Stimulated activated CD4-positive, alpha-beta T cell treated with anti-CD3 and anti-CD28 coated beads, Interleukin-15, amount 100 ng/mL, for 48 hours (primary cell): ENCODE data around the gene KIF16B.

Experiments used
- DNase-seq, 2 donors: peaks; one replicate each; pipeline ENCODE4 v3.0.0-alpha.2; 2020; ENCODE audit warnings: low read depth in 2 of 2

KIF16B gene

DNA sequence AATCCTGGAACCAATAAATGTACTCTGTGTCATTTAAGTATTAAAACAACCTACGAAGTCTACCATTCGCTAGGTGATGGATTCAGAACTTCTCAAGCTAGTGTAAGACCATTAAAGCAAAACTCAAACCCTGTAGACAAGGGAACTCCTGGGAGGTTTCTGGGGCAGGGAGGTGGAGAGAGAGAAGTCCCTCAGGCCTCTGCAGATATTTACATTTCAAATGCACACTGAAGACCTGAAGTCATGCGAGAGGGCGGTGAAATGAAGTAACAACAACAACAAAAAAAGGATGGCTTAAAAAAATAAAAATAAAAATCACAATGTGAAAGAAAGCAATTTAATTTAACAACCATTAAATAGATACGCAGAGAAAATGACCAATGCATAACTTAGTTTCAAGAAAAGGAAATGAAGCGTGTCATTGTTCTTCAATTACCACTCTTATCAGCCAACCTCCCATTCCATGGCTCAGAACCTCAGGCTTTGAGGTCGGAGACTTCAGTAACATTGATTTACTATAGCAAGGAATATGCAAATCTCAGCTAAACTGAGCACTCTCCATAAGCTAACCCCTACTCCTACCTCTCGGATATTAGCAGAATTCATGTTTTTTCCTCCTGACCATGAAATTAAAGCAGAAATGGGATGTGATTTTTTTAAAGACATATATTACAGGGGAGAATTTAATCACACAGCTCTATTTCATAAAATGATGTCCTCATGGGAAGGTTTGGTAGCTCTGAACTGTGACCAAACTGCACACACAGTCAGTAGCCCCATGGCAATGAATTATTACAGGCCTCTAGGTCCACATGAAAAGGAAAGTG, 140.6 kb downstream of the KIF16B start:
- DNase-seq, result no peak

DNA sequence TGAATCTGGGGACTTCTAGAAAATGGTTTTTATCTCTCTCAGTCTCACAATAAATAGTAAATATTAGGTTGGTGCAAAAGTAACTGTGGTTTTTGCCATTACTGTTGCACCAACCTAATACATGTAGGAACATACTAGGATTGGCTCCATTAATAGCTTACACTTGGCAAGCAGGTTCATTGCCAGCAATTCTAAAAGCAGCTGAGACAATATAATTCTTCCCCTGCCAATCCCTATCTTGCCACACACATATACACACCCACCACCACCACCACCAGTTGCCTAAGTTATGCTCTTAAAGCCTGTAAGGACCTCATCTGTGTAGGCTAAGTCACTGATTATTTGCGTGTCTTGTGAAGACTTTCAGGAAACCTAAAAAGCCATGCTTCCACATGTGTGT, 145.1 kb downstream of the KIF16B start:
- DNase-seq, result no peak

DNA sequence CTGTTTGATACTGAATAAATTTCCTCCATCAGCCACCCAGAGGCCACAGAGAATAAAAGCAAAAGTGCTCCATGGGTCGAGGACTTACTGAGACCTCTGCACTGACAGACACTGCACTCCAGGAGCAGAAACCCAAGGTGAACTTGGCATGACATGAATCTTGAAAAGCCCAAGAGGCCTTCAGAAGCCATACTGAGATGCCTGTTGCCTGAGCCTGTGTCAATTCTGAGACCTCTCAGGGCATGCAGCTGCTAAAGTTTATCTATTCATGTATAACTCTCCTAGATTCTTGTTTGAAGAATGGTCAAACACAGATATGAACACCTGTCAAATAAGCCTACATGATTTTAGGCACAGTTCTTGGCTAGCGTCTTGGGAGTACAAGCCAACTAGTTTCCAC, 145.7 kb downstream of the KIF16B start:
- DNase-seq, result no peak

DNA sequence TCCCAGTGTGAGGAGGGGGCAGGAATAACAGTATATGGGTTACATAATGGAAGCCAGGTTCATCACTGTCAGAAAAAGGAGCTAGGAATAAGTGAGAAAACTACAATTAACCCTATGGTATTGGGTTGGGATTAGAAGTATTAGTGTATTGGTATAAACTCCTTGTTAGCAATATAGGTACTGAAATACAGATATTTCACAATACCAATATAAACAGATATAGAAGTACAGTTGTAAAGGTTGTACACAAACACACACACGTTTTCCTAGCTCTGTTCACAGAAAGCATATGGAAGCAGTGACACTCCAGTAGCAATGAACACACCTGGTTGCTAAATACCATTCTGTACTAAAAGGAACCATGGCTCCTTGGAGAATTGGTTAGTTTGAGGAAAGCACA, 148.5 kb downstream of the KIF16B start:
- DNase-seq, result no peak

DNA sequence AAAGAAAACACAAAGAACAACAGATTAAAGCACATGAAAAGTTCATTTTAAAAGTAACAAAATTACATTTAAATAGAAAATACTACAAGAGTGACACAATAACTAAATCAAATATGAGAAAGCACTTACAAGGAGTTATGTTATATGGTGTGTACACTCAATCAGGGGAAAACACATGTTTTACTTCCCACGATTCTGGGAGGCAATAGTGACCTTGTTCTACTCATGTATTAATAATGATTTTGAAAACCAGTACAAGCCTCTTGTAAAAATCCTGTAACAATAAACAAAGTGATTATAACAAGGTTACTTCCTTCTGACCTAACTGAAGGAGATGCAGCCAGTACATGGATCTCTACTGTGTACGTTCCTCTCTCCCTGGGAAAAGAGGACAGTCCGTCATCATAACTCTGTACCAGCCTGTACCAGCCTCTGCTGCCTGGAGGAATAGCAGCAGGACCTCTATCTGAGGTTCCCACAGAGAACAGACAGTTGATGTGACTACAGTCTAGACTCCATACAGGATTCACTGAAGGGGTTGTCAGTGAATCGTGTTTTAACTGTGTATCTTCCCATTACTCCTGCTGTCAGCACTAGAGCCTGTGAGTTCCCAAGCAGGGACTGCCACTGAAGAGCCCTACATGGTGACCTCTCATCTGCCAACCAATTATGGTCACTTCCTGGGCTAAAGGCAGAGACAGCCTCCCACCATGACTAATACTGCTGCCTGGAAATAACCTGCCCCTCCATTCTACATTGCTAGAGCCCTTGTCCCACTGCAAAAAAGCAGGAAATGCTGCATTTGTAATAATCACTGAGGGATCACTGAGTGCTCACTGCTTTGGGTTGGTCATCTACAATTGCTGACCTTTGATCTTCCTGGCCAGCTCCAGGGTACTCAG, 149.7 kb downstream of the KIF16B start:
- no peak for DNase-seq

DNA sequence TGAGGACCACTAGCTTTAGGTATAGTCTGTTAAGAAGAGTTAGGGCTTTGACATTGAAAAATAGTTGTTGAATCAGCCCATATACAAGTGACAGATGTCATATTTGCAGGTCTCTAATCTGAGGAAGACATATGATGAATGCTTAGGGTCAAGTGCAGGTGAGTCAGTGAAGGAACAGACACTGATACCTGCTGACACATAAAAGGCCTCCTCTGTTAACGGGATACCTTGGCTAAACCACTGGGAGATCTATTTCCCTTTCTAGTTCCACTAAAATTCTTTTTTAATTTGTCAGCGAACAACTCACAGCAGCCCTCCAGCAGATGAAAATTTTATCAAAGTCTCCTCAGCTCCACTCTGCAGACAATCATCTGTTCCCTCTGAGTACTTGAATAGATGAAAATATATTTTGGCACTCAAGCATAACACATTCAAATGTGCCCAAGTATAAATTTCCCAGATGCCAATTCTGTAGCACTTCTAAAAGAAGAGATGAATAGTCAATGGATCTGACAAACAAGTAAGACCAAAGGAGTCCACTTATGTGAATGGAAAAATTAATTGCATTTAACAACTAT, 154.0 kb downstream of the KIF16B start:
- no peak for DNase-seq

DNA sequence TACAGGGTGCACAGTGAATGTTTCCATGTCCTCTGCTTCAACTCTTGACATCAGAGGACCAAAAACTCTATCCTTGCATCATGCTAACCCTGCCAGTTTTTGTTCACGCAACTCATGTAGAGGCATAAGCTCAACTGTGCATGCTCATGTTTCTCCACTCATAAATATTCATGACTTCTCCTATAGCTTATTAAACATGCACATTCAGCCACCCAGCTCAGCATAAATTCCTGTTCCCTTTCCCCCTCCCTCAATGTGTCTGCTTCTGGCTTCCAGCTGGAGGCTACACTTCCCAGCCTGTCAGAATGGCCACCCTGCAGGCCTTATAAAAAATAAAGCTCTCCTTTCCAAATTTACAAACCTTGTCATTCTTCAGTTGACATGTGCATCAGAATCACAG, 154.6 kb downstream of the KIF16B start:
- no peak for DNase-seq

DNA sequence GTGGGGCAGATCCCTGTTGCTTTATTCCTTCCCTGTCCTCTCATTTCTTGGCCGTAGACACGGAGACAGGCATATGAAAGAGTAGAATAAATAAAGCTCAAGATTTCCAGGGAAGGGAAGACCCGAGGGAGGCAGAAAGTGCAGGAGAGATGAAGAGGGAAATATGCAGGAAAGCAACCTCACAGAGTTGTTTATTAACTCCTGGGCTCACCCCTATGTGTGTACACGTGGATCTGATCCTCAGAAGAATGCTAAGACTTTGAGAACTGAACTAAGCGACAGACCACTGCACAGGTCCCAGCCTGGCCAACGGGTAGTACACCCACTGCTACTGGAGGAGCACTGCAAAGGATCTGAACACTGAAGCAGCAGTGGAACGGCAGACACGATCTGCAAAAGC, 156.2 kb downstream of the KIF16B start:
- no peak for DNase-seq

DNA sequence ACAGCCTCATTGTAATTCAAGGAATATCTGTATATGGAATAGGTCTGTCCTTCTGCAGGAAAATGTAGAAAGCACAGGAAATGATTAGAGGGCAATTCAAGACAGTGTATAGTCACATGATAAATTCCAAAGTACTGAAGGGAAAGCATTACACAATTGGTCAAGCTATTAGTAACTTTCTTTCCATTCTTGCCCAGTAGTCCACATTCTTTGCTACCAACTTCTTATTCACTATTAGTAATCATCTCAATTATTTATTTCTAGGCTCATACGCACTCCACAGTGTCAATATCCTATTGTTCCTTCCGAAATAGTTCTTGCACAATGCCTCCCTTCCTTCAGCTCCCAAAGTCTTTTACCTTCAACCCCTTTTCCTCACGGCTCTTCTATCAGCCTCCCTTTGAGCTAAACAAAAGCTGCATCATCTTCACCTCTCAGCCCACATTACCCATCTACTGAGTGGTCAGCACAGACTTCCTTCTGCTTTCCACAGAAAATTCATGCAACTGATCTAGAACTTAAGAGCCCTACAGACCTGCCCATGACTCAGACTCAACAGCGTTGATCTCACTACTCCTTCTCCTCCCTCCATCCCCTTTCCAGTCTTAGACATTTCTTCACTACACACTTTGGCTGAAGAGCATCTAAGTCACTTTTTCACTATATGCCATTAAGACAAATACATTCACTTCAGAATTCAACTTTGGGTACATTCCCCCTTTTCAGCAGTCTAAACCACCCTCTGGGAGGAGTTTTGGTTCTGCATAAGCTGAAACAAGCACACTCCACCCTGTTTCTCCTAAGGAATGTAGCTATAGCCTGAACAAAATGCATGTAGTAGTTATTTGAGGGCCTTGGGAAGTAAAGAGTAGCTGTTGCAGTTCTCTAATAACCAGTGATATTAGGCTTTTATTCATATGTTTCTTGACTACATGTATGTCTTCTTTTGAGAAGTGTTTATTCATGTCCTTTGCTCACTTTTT, 157.9 kb downstream of the KIF16B start:
- no peak for DNase-seq

DNA sequence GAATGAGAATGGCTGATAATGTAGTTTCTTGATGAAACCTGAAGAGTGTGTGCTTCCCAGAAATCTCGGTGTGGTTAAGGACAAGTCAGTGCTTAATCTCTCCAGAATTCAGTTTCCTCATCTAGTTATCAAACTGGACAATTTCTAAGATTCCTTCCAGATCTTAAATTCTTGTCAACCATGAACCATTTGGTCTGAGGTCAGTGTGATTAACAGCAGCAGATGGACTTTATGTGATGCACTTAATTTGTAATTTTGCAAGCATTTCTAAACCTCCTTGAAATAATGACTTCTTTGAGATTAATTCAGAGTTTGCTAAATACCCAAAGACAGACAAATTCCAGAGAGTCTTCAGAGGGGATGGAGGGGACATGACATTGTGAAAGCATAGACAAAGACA, 160.3 kb downstream of the KIF16B start:
- no peak for DNase-seq

DNA sequence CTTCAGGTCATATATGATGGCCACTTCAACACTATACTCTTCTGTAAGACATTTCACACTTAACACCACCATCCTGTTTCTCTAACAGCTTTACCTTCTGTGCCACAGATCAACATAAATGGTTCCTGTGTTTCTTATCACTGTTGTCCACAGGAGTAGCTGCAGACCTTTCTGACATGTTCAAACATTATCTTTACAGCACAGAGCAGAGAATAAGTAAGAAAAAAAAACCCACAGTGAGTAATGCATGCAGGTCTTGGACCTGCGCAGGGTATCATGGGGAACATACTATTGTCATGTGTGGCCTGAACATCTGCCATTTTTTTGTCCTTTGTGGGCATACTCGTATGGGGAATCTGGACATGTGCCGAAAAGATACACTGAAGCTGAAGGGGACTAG, 161.9 kb downstream of the KIF16B start:
- DNase-seq, result no peak

DNA sequence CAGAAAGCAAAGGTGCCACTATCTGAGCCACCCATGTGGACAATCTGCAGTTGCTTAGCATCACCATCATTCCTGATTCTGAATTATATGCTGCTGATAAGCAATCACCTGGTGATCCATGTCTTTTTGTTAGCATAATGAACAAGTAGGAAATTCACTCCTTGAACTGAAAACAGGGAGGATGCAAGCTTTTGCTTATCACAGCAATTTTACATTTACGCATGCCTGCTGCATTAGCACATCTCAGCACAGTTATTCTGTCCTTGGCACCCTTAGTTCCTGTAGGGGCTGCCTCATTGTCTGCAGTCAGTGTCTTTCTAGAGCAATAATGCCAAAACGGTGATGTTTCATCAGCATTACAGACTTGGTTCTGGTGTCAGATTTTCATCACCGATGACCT, 162.6 kb downstream of the KIF16B start:
- no peak for DNase-seq

DNA sequence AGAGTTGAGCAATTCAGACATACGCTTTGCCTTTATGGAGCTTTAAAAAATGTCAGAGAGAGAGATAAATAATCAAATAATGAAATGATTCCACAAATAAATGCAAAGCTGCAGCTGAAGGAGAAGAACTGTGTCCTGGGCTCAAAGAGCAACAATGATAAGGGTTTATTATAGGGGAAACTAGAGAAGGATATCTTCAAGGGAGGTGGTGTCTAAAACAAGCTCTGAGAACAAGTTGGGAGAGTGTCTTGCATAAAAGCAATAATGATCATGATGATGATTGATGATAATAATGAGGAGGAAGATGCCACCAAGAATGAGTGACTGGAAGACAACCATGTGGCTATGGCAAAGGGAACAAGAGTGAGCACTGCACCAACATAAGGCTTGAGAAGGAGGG, 164.3 kb downstream of the KIF16B start:
- DNase-seq, result no peak

DNA sequence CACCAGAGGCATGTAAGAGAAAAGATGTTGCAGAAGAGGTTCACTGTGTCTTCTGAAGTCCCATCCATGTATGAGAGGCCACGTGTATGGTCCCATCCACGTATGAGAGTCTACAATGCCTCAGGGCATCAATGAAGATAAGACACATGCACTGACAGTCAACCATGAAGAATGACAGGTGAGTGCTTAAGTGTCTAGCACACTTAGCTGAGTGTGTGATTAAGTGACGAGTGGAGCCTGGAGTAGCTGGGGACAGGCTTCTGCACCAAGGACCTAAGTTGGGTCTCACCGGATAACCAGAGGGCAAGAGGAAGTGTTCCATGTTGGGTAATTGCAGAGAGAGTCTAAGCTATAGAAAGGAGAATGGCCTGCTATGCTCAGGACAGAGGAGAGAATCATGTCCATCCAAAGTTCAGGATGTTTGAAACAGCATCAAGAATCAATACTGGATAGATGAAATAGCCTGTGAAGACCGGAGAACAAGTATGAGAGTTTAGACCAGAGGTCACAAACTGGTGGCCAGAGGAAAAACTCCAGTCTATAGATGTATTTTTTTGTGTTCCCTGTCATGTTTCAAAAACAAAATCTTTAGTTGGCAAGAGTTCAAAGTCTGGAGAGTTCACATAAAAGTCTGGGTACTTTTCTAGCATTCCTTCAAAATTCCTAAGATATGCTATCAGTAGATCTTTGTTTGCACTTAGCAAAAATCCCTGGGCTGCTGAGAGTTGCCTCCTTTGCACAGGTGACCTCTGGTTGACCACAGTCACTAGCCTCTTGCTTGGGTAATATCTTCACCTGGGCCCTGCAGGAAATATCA, 165.8 kb downstream of the KIF16B start:
- DNase-seq, result no peak

DNA sequence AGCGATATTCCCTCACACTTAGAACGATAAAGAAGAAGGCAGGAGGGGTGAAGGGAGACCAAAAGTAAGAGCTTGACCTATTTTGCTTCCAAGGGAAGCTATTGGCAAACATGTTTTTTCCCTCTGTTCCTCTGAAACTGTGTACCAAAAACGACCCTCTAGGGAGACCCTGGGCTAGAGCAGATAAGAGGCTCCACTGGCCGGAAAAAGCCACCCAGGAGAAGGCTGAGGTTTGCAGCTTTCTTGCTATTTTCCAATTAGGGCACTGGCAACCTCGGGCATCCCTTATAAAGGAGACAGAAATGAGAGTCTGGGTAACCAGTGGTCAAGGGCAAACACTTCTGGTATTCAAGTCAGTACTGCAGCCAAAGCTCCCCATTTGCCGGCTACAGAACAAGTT, 168.0 kb downstream of the KIF16B start:
- no peak for DNase-seq

DNA sequence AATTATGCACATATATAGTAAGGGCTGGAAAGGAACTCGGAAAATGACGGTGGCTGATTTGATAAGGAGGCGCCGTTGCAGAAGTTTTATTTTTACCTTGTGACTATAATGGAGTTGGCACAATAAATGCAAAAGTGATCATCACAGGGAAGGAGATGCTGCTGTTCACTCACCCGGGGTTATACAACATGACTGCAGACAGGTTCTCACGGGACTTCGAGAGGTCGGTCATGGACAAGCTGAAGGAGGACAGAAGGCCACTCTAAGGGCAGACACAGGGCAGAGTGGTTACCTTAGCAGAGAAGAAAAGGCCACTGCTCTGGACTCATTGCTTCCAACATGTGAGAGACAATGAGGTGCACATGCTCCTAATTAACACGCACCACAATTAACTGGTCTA, 168.6 kb downstream of the KIF16B start:
- DNase-seq, result no peak

DNA sequence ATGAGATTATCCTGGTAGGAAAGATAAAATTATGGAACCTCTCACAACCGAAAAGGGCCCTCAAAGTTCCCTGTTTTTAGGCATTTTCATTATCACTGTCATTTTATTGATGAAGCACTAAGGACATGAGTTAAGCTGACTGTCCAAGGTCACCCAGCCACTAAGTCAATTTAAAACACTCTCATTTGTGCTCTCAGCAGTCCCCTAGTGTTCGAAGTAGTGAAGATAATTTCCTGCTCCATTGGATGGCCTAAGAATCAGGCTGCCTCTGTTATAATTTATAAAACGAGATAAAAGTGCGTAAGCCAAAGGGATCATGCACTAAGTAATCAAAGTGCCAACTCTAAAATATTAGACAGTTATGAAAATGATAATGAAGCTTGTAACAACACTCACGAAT, 169.1 kb downstream of the KIF16B start:
- no peak for DNase-seq

DNA sequence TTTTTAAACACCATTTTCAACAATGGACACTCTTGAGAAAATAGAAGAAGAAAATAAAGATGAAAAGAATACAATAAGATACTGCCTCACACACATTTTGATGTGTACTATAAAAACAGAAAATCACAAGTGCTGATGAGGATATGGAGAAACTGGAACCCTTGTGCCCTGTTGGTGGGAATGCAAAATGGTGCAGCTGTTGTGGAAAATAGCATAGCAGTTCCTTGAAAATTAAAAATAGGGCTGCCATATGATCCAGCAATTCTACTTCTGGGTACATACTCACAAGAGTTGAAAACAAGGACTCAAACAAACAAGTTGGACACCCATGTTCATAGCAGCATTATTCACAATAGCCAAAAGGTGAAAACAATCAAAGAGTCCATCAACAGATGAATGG, 173.0 kb downstream of the KIF16B start:
- DNase-seq, result no peak

DNA sequence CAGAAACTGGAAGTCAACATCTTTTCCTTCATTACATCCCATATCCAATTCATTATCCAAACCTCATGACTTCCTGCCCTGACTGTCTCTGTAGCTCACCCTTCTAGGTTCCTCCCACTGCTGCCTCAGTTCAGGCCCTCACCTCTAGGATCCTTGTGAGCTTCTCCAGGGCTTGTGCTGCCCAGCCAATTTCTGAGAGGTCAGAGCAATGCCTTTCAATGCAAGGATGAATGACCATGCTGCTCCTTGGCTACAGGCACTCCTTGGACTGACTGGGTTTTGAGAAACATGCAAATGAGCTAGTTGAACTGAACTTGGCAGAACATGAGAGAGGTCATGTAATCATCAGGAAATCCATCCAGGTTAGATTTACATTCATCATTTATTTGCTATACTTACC, 173.4 kb downstream of the KIF16B start:
- DNase-seq, result no peak

DNA sequence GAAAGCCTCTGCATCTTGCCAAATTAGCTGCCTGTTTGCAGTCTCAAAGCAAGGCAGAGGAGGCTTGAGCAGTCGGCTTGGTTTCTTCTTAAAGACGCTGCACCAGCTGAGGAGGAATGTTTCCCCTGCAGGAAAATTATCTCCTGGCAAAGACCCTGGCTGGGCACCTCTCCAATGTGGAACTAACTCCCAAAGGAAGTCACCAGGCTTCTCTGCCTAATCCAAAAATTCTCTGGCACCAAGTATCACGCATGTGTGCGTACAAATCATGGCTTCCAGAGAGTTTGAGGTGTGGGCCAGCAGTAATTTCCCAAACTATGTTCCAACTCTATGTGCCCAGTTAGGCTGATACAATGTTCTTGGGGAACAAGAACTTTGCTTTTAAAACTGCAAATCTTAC, 176.2 kb downstream of the KIF16B start:
- DNase-seq, result no peak

DNA sequence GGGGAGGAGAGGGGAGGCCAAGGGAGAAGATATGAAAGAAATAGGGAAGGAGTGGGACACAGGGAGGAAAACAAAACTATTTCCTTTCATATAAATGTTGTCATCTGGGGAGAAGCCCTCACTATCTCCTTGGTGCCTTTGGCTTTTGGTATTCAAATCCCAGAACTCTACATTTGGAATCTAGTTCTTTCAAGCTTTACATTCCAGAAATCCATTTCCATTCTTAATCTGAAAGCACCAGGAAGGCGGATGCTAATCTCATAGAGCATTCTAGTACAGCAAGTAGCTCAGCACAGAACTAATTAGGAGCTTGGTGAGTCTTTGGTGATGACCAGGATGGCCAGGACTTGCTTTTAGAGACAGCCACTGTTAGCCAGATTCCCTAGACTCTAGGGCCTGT, 177.9 kb downstream of the KIF16B start:
- DNase-seq, result no peak
